GM21723 (cell line): ENCODE results near the gene NPL.

Experiments
- ATAC-seq: cut with Tn5 transposase; IDR thresholded peaks from one replicate; pipeline ENCODE4 v1.9.1; 2021; ENCODE audit warnings: mild to moderate bottlenecking, moderate library complexity; ENCODE audit not compliant: unreplicated experiment

The NPL gene

GRCh38 chr1:182811975-182812722 lies 22.6 kb downstream of the NPL start:
- no peak for ATAC-seq

GRCh38 chr1:182816863-182817262 lies 27.3 kb downstream of the NPL start:
- no peak for ATAC-seq

- no peak for ATAC-seq
Observed at GRCh38 chr1:182817802-182818201, 28.2 kb downstream of the NPL start.

GRCh38 chr1:182823220-182823619 lies 33.6 kb downstream of the NPL start:
- no peak for ATAC-seq

GRCh38 chr1:182826892-182827291 lies 37.3 kb downstream of the NPL start:
- no peak for ATAC-seq

- ATAC-seq = peak; percentile 83
Observed at GRCh38 chr1:182829285-182829932, 39.8 kb downstream of the NPL start.

- ATAC-seq = no peak
Observed at GRCh38 chr1:182833271-182833670, 43.7 kb downstream of the NPL start.

- no peak for ATAC-seq
Observed at GRCh38 chr1:182834326-182834725, 44.8 kb downstream of the NPL start.

GRCh38 chr1:182835806-182836205 lies 46.2 kb downstream of the NPL start:
- ATAC-seq = no peak

- peak; percentile 81 for ATAC-seq
Observed at GRCh38 chr1:182839209-182840066, 49.9 kb downstream of the NPL start, which contains the start of gene DHX9. TSS of gene DHX9 (plus strand) at chr1:182839347. CDS start at chr1:182842567, 3,220 bp downstream.

GRCh38 chr1:182841368-182841988 lies 51.9 kb downstream of the NPL start:
- no peak for ATAC-seq

GRCh38 chr1:182842265-182842664 lies 52.7 kb downstream of the NPL start:
- no peak for ATAC-seq

- ATAC-seq = no peak
Observed at GRCh38 chr1:182845379-182845778, 55.8 kb downstream of the NPL start.

- ATAC-seq = no peak
Observed at GRCh38 chr1:182845894-182846293, 56.3 kb downstream of the NPL start.

- no peak for ATAC-seq
Observed at GRCh38 chr1:182847105-182847504, 57.5 kb downstream of the NPL start.

GRCh38 chr1:182848736-182849135 lies 59.2 kb downstream of the NPL start:
- no peak for ATAC-seq

GRCh38 chr1:182850319-182850718 lies 60.7 kb downstream of the NPL start:
- ATAC-seq = no peak

- ATAC-seq = no peak
Observed at GRCh38 chr1:182851825-182852224, 62.3 kb downstream of the NPL start.

GRCh38 chr1:182855911-182856310 lies 66.3 kb downstream of the NPL start:
- no peak for ATAC-seq

- ATAC-seq = no peak
Observed at GRCh38 chr1:182857212-182857611, 67.6 kb downstream of the NPL start.

GRCh38 chr1:182860658-182861057 lies 71.1 kb downstream of the NPL start:
- ATAC-seq = no peak
